H1 (cell line): Measurements from ENCODE around the gene MECR. TPM values are rescaled to one million over a fixed set of nuclear protein-coding genes. Genes with fewer than 3 reads are reported as not detected.

Experiments
- CTCF ChIA-PET: fragments of 300-600 bp; sonication (Branson Sonifier 250); formaldehyde crosslinking; loops from one replicate; lab custom pipeline; 2021; ENCODE audit not compliant: partially characterized antibody; lab: Charles Lee
- POLR2A ChIA-PET: fragments of 300-600 bp; sonication (Branson Sonifier 250); formaldehyde crosslinking; loops from one replicate; lab custom pipeline; 2021; ENCODE audit warnings: inconsistent platforms; ENCODE audit not compliant: partially characterized antibody; lab: Charles Lee
- DNase-seq, 2 experiments: peaks; one replicate each; pipeline versions ENCODE4 v3.0.0 to v3.0.0-alpha.2; 2010 to 2022; ENCODE audit warnings: low spot score in 2 of 2, low read depth in 1 of 2, mixed read lengths in 1 of 2
- FAIRE-seq: peaks from 2 replicates; lab custom pipeline; 2011; peaks lifted over from hg19 to GRCh38; lab: Jason Lieb, UNC
- H2AFZ ChIP-seq: 2 replicates; pipeline ENCODE4 v1.8.1; 2012; ENCODE audit warnings: low read length, inconsistent platforms
- H2AK5ac ChIP-seq: 2 replicates; pipeline ENCODE4 v1.6.1; 2013; ENCODE audit warnings: low read depth, low read length
- H2BK120ac ChIP-seq: replicated peaks from 2 replicates; pipeline ENCODE3; 2013; ENCODE audit warnings: low read depth, low read length, inconsistent platforms
- H2BK12ac ChIP-seq: 2 replicates; pipeline ENCODE4 v1.6.1; 2013; ENCODE audit warnings: low read depth, low read length
- H2BK15ac ChIP-seq: 2 replicates; pipeline ENCODE4 v1.6.1; 2013; ENCODE audit warnings: low read length
- H2BK20ac ChIP-seq: 2 replicates; pipeline ENCODE4 v1.6.1; 2013; ENCODE audit warnings: low read length
- H2BK5ac ChIP-seq: 2 replicates; pipeline ENCODE4 v1.6.1; 2013; ENCODE audit warnings: low read depth, low read length
- H3K14ac ChIP-seq: 2 replicates; pipeline ENCODE4 v1.6.1; 2013; ENCODE audit warnings: inconsistent platforms; ENCODE audit not compliant: insufficient read length
- H3K18ac ChIP-seq: 2 replicates; pipeline ENCODE4 v1.6.1; 2013; ENCODE audit warnings: low read length; ENCODE audit errors: extremely low read depth
- H3K23ac ChIP-seq: 2 replicates; pipeline ENCODE4 v1.6.1; 2013; ENCODE audit warnings: inconsistent platforms; ENCODE audit not compliant: insufficient read length
- H3K23me2 ChIP-seq: 2 replicates; pipeline ENCODE4 v1.6.1; 2013; ENCODE audit warnings: low read depth, low read length
- H3K27ac ChIP-seq: 2 replicates; pipeline ENCODE4 v1.6.1; 2011; ENCODE audit warnings: low read depth, low read length, inconsistent platforms
- H3K27me3 ChIP-seq, 4 experiments: replicated peaks in 1 of 4; 1 replicate in 1 of 4; 2 replicates in 3 of 4; pipeline versions ENCODE4 v1.6.1 to v1.8.1; 2011 to 2013; ENCODE audit warnings: low read length in 3 of 4, mild to moderate bottlenecking in 3 of 4, inconsistent platforms in 2 of 4, mixed read lengths in 2 of 4, moderate library complexity in 1 of 4; ENCODE audit not compliant: control insufficient read depth in 3 of 4, insufficient read depth in 3 of 4; ENCODE audit errors: extremely low read depth in 1 of 4
- H3K36me3 ChIP-seq, 4 experiments: 2 replicates each; pipeline versions ENCODE4 v1.6.1 to v1.8.1; 2011 to 2013; ENCODE audit warnings: mild to moderate bottlenecking in 4 of 4, low read length in 3 of 4, moderate library complexity in 2 of 4, control low read depth in 1 of 4, inconsistent platforms in 1 of 4; ENCODE audit not compliant: insufficient read depth in 4 of 4, control insufficient read depth in 2 of 4
- H3K4ac ChIP-seq: replicated peaks from 2 replicates; pipeline ENCODE3; 2013; ENCODE audit warnings: low read length, low read depth, mixed read lengths, inconsistent platforms; ENCODE audit not compliant: insufficient read length
- H3K4me1 ChIP-seq, 4 experiments: replicated peaks in 1 of 4; 1 replicate in 1 of 4; 2 replicates in 3 of 4; pipeline versions ENCODE4 v1.6.1 to v1.8.1; 2011 to 2013; ENCODE audit warnings: low read length in 3 of 4, inconsistent platforms in 2 of 4, mixed read lengths in 1 of 4; ENCODE audit not compliant: insufficient read depth in 4 of 4, control insufficient read depth in 3 of 4
- H3K4me2 ChIP-seq, 2 experiments: 2 replicates each; pipeline versions ENCODE4 v1.6.1 to v1.8.1; 2011 to 2013; ENCODE audit warnings: low read depth in 2 of 2, low read length in 2 of 2, control low read depth in 1 of 2, inconsistent platforms in 1 of 2, mild to moderate bottlenecking in 1 of 2; ENCODE audit not compliant: insufficient read depth in 1 of 2
- H3K4me3 ChIP-seq, 4 experiments: fragments of 200-600, 300-600 bp in 1 of 4; sonication (generic), shearing (Covaris generic), sonication (Bioruptor Twin) in 1 of 4; 2 replicates each; pipeline versions ENCODE4 v1.5.1 to v1.8.1; 2011 to 2016; ENCODE audit warnings: low read length in 4 of 4, low read depth in 3 of 4, control low read depth in 2 of 4, inconsistent platforms in 2 of 4, mild to moderate bottlenecking in 2 of 4, mixed read lengths in 1 of 4, moderate library complexity in 1 of 4; ENCODE audit not compliant: insufficient read depth in 2 of 4; ENCODE audit errors: extremely low read depth in 1 of 4
- H3K56ac ChIP-seq: replicated peaks from 2 replicates; pipeline ENCODE3; 2013; ENCODE audit warnings: low read depth, mild to moderate bottlenecking, mixed read lengths, low read length, inconsistent platforms; ENCODE audit not compliant: insufficient read length
- H3K79me1 ChIP-seq: 2 replicates; pipeline ENCODE4 v1.6.1; 2013; ENCODE audit warnings: low read depth, low read length, control low read depth
- H3K79me2 ChIP-seq, 2 experiments: 2 replicates each; pipeline versions ENCODE4 v1.6.1 to v1.8.1; 2012 to 2013; ENCODE audit warnings: low read length in 2 of 2, mild to moderate bottlenecking in 2 of 2, inconsistent platforms in 1 of 2; ENCODE audit not compliant: insufficient read depth in 2 of 2, control insufficient read depth in 1 of 2
- H3K9ac ChIP-seq, 4 experiments: replicated peaks in 1 of 4; 1 replicate in 1 of 4; 2 replicates in 3 of 4; pipeline versions ENCODE4 v1.6.1 to v1.8.1; 2011 to 2013; ENCODE audit warnings: low read depth in 3 of 4, low read length in 3 of 4, control low read depth in 2 of 4, mild to moderate bottlenecking in 2 of 4, moderate library complexity in 2 of 4, inconsistent platforms in 1 of 4; ENCODE audit errors: extremely low read depth in 1 of 4
- H3K9me3 ChIP-seq, 2 experiments: 2 replicates each; pipeline versions ENCODE4 v1.6.1 to v1.8.1; 2012 to 2013; ENCODE audit warnings: mild to moderate bottlenecking in 2 of 2, moderate library complexity in 2 of 2, control low read depth in 1 of 2, inconsistent platforms in 1 of 2, low read depth in 1 of 2, low read length in 1 of 2, mixed read lengths in 1 of 2; ENCODE audit not compliant: insufficient read depth in 2 of 2
- H4K20me1 ChIP-seq, 2 experiments: replicated peaks in 1 of 2; 2 replicates each; pipeline versions ENCODE3 to v1.8.1; 2011 to 2013; ENCODE audit warnings: inconsistent platforms in 2 of 2, low read length in 2 of 2, mild to moderate bottlenecking in 1 of 2; ENCODE audit not compliant: insufficient read depth in 2 of 2, control insufficient read depth in 1 of 2
- H4K5ac ChIP-seq: 2 replicates; pipeline ENCODE4 v1.6.1; 2013; ENCODE audit warnings: low read length, low read depth, mixed read lengths, inconsistent platforms; ENCODE audit not compliant: insufficient read length
- H4K8ac ChIP-seq: 2 replicates; pipeline ENCODE4 v1.8.0; 2013; ENCODE audit warnings: mild to moderate bottlenecking, moderate library complexity, low read length, inconsistent platforms; ENCODE audit not compliant: insufficient read depth; ENCODE audit errors: extremely low read depth
- H4K91ac ChIP-seq: replicated peaks from 2 replicates; pipeline ENCODE3; 2013; ENCODE audit warnings: low read length, mixed read lengths, inconsistent platforms; ENCODE audit not compliant: insufficient read length
- BACH1 ChIP-seq: IDR thresholded peaks from 2 replicates; pipeline ENCODE4 v1.6.1; 2012; ENCODE audit warnings: low read length, improper control_type of control experiment
- BCL11A ChIP-seq, 2 experiments: IDR thresholded peaks; one replicate each; pipeline ENCODE4 v1.6.1; 2011; ENCODE audit warnings: low read depth in 2 of 2, low read length in 2 of 2, mild to moderate bottlenecking in 2 of 2
- CBX8 ChIP-seq: fragments of 300-800, 300-1000 bp; sonication (generic); IDR thresholded peaks from 2 replicates; pipeline ENCODE4 v1.7.1; 2016; ENCODE audit warnings: low read depth, low read length, borderline replicate concordance
- CREB1 ChIP-seq: IDR thresholded peaks from 2 replicates; pipeline ENCODE4 v1.6.1; 2012; ENCODE audit warnings: inconsistent platforms
- EP300 ChIP-seq, 2 experiments: IDR thresholded peaks; 1 replicate in 1 of 2; 2 replicates in 1 of 2; pipeline ENCODE4 v1.6.1; 2011 to 2012; ENCODE audit warnings: low read depth in 2 of 2, low read length in 2 of 2, mild to moderate bottlenecking in 2 of 2, borderline replicate concordance in 1 of 2, inconsistent platforms in 1 of 2, moderate library complexity in 1 of 2
- EZH2 ChIP-seq: fragments of 200-600 bp; sonication (generic); IDR thresholded peaks from 2 replicates; pipeline ENCODE4 v1.7.1; 2012; ENCODE audit warnings: low read depth, mild to moderate bottlenecking, moderate library complexity, low read length, inconsistent platforms; ENCODE audit not compliant: severe bottlenecking
- JUND ChIP-seq: IDR thresholded peaks from 2 replicates; pipeline ENCODE4 v1.6.1; 2011; ENCODE audit warnings: mild to moderate bottlenecking, improper control_type of control experiment, low read length
- KDM4A ChIP-seq: IDR thresholded peaks from one replicate; pipeline ENCODE4 v1.7.1; 2012; ENCODE audit warnings: low read depth, mild to moderate bottlenecking, moderate library complexity, low read length, inconsistent platforms; ENCODE audit not compliant: severe bottlenecking
- POLR2A ChIP-seq, 2 experiments: IDR thresholded peaks; 1 replicate in 1 of 2; 2 replicates in 1 of 2; pipeline ENCODE4 v1.6.1; 2011; ENCODE audit warnings: low read depth in 2 of 2, low read length in 2 of 2, mild to moderate bottlenecking in 2 of 2; ENCODE audit errors: control extremely low read depth in 1 of 2
- SIRT6 ChIP-seq: IDR thresholded peaks from one replicate; pipeline ENCODE4 v1.7.1; 2012; ENCODE audit warnings: low read length, inconsistent platforms
- TCF12 ChIP-seq: IDR thresholded peaks from 2 replicates; pipeline ENCODE4 v1.6.1; 2011; ENCODE audit warnings: low read depth, mild to moderate bottlenecking, low read length
- YY1 ChIP-seq: IDR thresholded peaks from 2 replicates; pipeline ENCODE4 v1.6.1; 2011; ENCODE audit warnings: low read depth, mild to moderate bottlenecking, low read length
- WGBS, 2 experiments: shearing (Covaris generic) in 1 of 2; methylation state at CpG; one replicate each; pipeline versions ENCODE4 v1.1.6 to v1.1.7; 2013 to 2015; ENCODE audit warnings: low lambda C conversion rate in 2 of 2, mixed read lengths in 2 of 2, inconsistent platforms in 1 of 2, low coverage in 1 of 2, missing lambda C conversion rate in 1 of 2; ENCODE audit not compliant: insufficient replicate concordance in 2 of 2, insufficient coverage in 1 of 2, insufficient read length in 1 of 2; ENCODE audit errors: extremely low coverage in 1 of 2, missing lambda C conversion rate in 1 of 2; 5-methylcytosine and 5-hydroxymethylcytosine counted together
- polyA plus RNA-seq, 7 experiments: library from polyadenylated mRNA; depleted of rRNA in 3 of 7; stranded (reverse) in 5 of 7; unstranded in 2 of 7; fragments of >200 nt in 5 of 7; fragments of 200-250 nt in 2 of 7; gene quantifications; 1 replicate in 5 of 7; 2 replicates in 1 of 7; 4 replicates in 1 of 7; pipeline versions ENCODE4 v1.2.1 to v1.2.3, GENCODE V29; 2011 to 2013; ENCODE audit warnings: missing spikeins in 2 of 7, mixed read lengths in 2 of 7
- total RNA-seq: library from RNA; stranded (reverse); fragmentation: NEBNext Ultra II Directional; extraction: Animal tissue kit (Norgen Biotek cat#: 25700); gene quantifications from 2 replicates; pipeline ENCODE4 v1.2.1, GENCODE V29; 2021
- TF ChIP-seq, protein P1 (sequence below): IDR thresholded peaks from 2 replicates; pipeline ENCODE4 v1.6.1; 2011; ENCODE audit warnings: low read length, improper control_type of control experiment
- TF ChIP-seq, protein P2 (sequence below): IDR thresholded peaks from 2 replicates; pipeline ENCODE4 v1.6.1; 2012; ENCODE audit warnings: inconsistent platforms

The MECR gene
- total and polyA plus RNA-seq, 2 of the 8 experiments (the other 6 are each of a cell fraction or from before 2014, with no cell fraction given) = 24.2 to 24.4 TPM

DNA sequence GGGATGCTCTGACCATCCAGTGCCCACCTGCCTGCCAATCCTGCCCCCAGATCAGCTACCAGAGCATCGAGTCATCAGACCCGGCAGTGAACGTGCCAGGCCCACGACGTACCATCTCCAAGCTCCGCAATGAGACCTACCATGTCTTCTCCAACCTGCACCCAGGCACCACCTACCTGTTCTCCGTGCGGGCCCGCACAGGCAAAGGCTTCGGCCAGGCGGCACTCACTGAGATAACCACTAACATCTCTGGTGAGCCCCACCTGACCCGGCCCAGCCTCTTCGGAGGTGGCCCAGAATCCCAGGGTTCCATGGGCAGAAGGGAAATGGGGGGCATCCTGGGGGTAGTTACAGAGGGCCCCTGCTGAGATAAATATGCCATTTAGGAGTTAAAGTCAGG, 48.7 kb upstream of the MECR start:
- peaks cover 0 to 16% (median 12%) of the 10 kb centered on the region in 4 experiments; a peak in 6 of 7 replicates for H3K4me1 ChIP-seq
- no peak overlapping the region for H3K4me3 ChIP-seq
- H2BK120ac ChIP-seq = no peak overlapping the region
- H2AFZ ChIP-seq = no peak overlapping the region
- H4K8ac ChIP-seq = no peak overlapping the region
- no peak overlapping the region for H2BK15ac ChIP-seq
- no peak overlapping the region for H4K91ac ChIP-seq
- H2BK12ac ChIP-seq = no peak overlapping the region
- H2BK20ac ChIP-seq = no peak overlapping the region
- H3K23me2 ChIP-seq = peaks cover 4% of the 10 kb centered on the region
- H3K56ac ChIP-seq = no peak overlapping the region
- no peak overlapping the region for H2AK5ac ChIP-seq
- peaks cover 4% of the 10 kb centered on the region; the same call in 1 of the 2 replicates for H3K79me1 ChIP-seq
- H4K5ac ChIP-seq = no peak overlapping the region
- DNase-seq (no peak), FAIRE-seq (no peak)
- H2BK5ac ChIP-seq = no peak overlapping the region
- H3K9me3 ChIP-seq = no peaks in the 10 kb centered on the region
- no peak overlapping the region for H3K23ac ChIP-seq
- H3K36me3 ChIP-seq = peaks cover 0 to 7% (median 0%) of the 10 kb centered on the region in 4 experiments; a peak in 1 of 8 replicates
- no peaks in the 10 kb centered on the region for H3K27me3 ChIP-seq
- H4K20me1 ChIP-seq = no peaks in the 10 kb centered on the region
- H3K9ac ChIP-seq = no peak overlapping the region
- ChIA-PET CTCF (no interaction called here), POLR2A (interaction anchor here (0.7 to 1.3 kb wide), 2 partner anchors 21 to 22 kb away, joined by 3 to 4 read pairs; no protein-coding TSS in a partner anchor)
- no peaks in the 10 kb centered on the region for H3K79me2 ChIP-seq
- H3K14ac ChIP-seq = no peak overlapping the region
- no peak overlapping the region for H3K4me2 ChIP-seq
- 89% methylated on average over 13 of the region's 13 CpGs; no CpG with 5 or more reads in 1 of the 2 experiments for WGBS, 2 experiments
- H3K27ac ChIP-seq = no peak overlapping the region
- H3K18ac ChIP-seq = no peak overlapping the region
- no peak overlapping the region for H3K4ac ChIP-seq
- TF ChIP-seq, protein P1, sequence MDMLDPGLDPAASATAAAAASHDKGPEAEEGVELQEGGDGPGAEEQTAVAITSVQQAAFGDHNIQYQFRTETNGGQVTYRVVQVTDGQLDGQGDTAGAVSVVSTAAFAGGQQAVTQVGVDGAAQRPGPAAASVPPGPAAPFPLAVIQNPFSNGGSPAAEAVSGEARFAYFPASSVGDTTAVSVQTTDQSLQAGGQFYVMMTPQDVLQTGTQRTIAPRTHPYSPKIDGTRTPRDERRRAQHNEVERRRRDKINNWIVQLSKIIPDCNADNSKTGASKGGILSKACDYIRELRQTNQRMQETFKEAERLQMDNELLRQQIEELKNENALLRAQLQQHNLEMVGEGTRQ = no peak
- TF ChIP-seq YY1 (no peak), CREB1 (no peak), JUND (no peak), KDM4A (no peak), SIRT6 (no peak), BACH1 (no peak), POLR2A (IDR thresholded peaks at IDR 0.05; ENCODE audit: control extremely low read depth in 1 of 2, low read depth in 2 of 2, low read length in 2 of 2) (no peak), TCF12 (no peak), BCL11A (IDR thresholded peaks at IDR 0.05; ENCODE audit: low read depth in 2 of 2, low read length in 2 of 2) (no peak), CBX8 (no peak), EZH2 (no peak), EP300 (IDR thresholded peaks at IDR 0.05; ENCODE audit: borderline replicate concordance in 1 of 2, low read depth in 2 of 2, low read length in 2 of 2) (no peak)
- TF ChIP-seq, protein P2, sequence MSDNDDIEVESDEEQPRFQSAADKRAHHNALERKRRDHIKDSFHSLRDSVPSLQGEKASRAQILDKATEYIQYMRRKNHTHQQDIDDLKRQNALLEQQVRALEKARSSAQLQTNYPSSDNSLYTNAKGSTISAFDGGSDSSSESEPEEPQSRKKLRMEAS = no peak
